Coronary artery (tissue), 2 donors: ENCODE measurements around the gene EXOC6B.
"Not testable (repeated sequence)": the region's sequence is repeated elsewhere in the genome, so short reads cannot be mapped to it uniquely, and the experiment has no call there.

ENCODE experiments used
- DNase-seq: peaks from one replicate; pipeline ENCODE4 v3.0.0-alpha.2; 2017; ENCODE audit warnings: low spot score
- H3K27ac ChIP-seq, 2 donors: fragments of 200-600 bp; sonication (generic); one replicate each; pipeline ENCODE4 v1.5.1; 2016 to 2019
- H3K4me3 ChIP-seq: fragments of 200-600 bp; sonication (generic); 2 replicates; pipeline ENCODE4 v1.5.1; 2016; ENCODE audit warnings: mild to moderate bottlenecking, moderate library complexity
- TF ChIP-seq, protein P1 (sequence below): fragments of 200-600 bp; sonication (generic); IDR thresholded peaks from one replicate; pipeline ENCODE4 v1.5.1; 2019; ENCODE audit warnings: antibody characterized with exemption

Gene EXOC6B

GRCh38 chr2:72427022-72427861 lies 398.6 kb downstream of the EXOC6B start:
- Histone ChIP-seq H3K27ac (no peak overlapping the region), H3K4me3 (no peak overlapping the region)
- TF ChIP-seq, protein P1, sequence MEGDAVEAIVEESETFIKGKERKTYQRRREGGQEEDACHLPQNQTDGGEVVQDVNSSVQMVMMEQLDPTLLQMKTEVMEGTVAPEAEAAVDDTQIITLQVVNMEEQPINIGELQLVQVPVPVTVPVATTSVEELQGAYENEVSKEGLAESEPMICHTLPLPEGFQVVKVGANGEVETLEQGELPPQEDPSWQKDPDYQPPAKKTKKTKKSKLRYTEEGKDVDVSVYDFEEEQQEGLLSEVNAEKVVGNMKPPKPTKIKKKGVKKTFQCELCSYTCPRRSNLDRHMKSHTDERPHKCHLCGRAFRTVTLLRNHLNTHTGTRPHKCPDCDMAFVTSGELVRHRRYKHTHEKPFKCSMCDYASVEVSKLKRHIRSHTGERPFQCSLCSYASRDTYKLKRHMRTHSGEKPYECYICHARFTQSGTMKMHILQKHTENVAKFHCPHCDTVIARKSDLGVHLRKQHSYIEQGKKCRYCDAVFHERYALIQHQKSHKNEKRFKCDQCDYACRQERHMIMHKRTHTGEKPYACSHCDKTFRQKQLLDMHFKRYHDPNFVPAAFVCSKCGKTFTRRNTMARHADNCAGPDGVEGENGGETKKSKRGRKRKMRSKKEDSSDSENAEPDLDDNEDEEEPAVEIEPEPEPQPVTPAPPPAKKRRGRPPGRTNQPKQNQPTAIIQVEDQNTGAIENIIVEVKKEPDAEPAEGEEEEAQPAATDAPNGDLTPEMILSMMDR = no peak
- no peak for DNase-seq

DNA sequence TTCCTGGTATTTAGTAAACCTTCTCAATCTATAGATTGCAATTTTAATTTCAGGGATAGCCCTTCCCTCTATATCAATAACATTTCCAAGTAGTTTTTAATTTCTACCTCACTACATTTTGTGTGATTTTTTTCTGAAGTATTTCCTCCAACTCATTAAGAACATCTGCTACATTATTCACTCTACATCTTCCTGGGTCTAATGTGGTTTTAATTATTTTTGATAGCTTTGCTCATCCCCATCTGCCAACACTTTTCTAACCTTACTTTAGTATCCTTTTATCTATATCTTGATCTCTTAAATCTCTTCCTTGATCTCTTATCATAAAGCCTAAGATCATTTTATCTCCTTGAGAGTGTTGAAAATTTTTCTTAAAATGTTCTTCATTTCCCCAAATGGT lies 399.8 kb downstream of the EXOC6B start:
- Histone ChIP-seq H3K4me3 (no peak overlapping the region), H3K27ac (no peak overlapping the region)
- no peak for DNase-seq
- TF ChIP-seq, protein P1 = no peak

DNA sequence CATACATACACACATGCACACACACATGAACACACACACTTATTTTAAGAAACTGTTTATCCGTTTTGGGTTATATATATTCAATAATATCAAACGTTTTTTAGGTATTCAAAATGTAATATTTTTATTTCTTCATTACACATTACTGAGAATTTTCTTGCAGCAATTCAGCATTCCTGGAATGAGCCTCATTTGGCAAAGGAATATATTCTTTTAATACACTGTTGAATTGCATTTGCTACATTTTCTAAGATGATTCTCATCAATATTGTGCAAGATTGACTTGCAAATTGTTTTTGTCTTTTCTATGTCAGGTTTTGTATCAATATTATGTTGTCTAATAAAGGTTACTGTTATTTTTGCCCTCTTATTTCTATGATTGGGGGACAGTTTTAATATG lies 402.1 kb downstream of the EXOC6B start:
- no peak overlapping the region for H3K4me3 ChIP-seq
- TF ChIP-seq, protein P1 = no peak
- no peak overlapping the region for H3K27ac ChIP-seq
- DNase-seq = no peak

- not testable (repeated sequence) for DNase-seq
These were observed 404.0 kb downstream of the EXOC6B start for GRCh38 chr2:72421771-72422379.

GRCh38 chr2:72415781-72416475 lies 409.9 kb downstream of the EXOC6B start:
- no peak overlapping the region for H3K4me3 ChIP-seq
- no peak for DNase-seq
- H3K27ac ChIP-seq = no peak overlapping the region
- TF ChIP-seq, protein P1 = no peak

More at GRCh38 chr2:72421771-72422379, 404.0 kb downstream of the EXOC6B start:
- H3K4me3 ChIP-seq, H3K27ac ChIP-seq: not testable (repeated sequence)

DNA sequence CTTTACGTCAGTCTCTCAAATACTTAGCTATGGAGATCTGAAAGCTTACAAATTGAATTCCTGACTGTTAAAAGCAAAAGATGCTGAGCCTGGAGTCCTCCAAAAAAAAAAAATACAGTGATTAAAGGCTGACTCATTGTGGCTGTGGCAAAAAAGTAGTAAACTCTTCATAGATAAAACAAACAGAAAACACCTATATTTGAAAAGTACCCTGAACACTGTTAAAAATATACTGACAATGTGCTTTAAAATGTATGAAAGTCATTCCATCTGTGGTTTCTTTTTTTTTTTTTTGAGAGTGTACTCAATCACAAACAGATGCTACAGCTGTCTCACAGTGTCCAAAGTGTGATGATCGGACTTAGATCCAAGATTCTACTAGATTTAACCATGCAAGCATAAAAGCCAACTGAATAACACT lies 410.6 kb downstream of the EXOC6B start:
- DNase-seq = no peak

More for the DNA sequence above, 410.6 kb downstream of the EXOC6B start:
- no peak overlapping the region for H3K4me3 ChIP-seq
- TF ChIP-seq, protein P1 = no peak
- H3K27ac ChIP-seq = no peak overlapping the region
